Measurements from ENCODE around the gene SAMD11. TPM values are rescaled to one million over a fixed set of nuclear protein-coding genes. Genes with fewer than 3 reads are reported as not detected.

SAMD11 gene
- total RNA-seq, 2 experiments from 2014 or later = 0.06 TPM; not detected in 1

GRCh38 chr1:905071-905749 is 18.5 kb upstream of the SAMD11 start:
- Histone ChIP-seq H2AFZ (ENCODE audit: low read length) (peak overlapping the region; percentile 26; the same call in 1 of the 2 replicates), H3K9me3 (ENCODE audit: low read length) (no peaks in the 10 kb centered on the region), H3K9me2 (ENCODE audit: insufficient read depth, low read length) (no peaks in the 10 kb centered on the region), H3K36me3 (ENCODE audit: insufficient read depth, low read length) (no peaks in the 10 kb centered on the region), H3K4me2 (ENCODE audit: low read length) (peak overlapping the region; percentile 56), H3K4me1 (ENCODE audit: insufficient read depth, low read length, poor library complexity, severe bottlenecking) (peaks cover 7% of the 10 kb centered on the region), H4K20me1 (ENCODE audit: insufficient read depth, low read length) (no peaks in the 10 kb centered on the region), H3K79me2 (ENCODE audit: insufficient read depth, low read depth, low read length) (no peaks in the 10 kb centered on the region), H3K4me3 (ENCODE audit: low read depth, low read length, poor library complexity, severe bottlenecking) (peak overlapping the region; percentile 64), H3K27ac (ENCODE audit: low read depth, low read length, poor library complexity, severe bottlenecking) (no peak overlapping the region)
- CTCF ChIA-PET (ENCODE audit: unreplicated experiment) = no interaction called here
- DNase-seq (ENCODE audit: low spot score) = peak; percentile 50
- no TSS peak for BruUV-seq (replicated peaks)
- no peak for TF ChIP-seq EZH2phosphoT487 (IDR thresholded peaks at IDR 0.05; ENCODE audit: borderline replicate concordance, low read depth, low read length)
- TF ChIP-seq CTCF (conservative IDR thresholded peaks at IDR 0.05; ENCODE audit: low read length) = no peak
- intact Hi-C loops (cut with micrococcal nuclease; ENCODE audit: unreplicated experiment) = no loop called here
- POLR2A ChIA-PET = interaction anchor here (0.6 kb wide), 1 partner anchor 97 kb away, joined by 7 read pairs; no protein-coding TSS in a partner anchor

GRCh38 chr1:905811-906599 is 17.7 kb upstream of the SAMD11 start:
- no peak overlapping the region for H2AFZ ChIP-seq (ENCODE audit: low read length)
- H3K36me3 ChIP-seq (ENCODE audit: insufficient read depth, low read length) = no peaks in the 10 kb centered on the region
- H3K79me2 ChIP-seq (ENCODE audit: insufficient read depth, low read depth, low read length) = no peaks in the 10 kb centered on the region
- intact Hi-C loops (cut with micrococcal nuclease; ENCODE audit: unreplicated experiment) = no loop called here
- peaks cover 7% of the 10 kb centered on the region for H3K4me1 ChIP-seq (ENCODE audit: insufficient read depth, low read length, poor library complexity, severe bottlenecking)
- no peak overlapping the region for H3K4me2 ChIP-seq (ENCODE audit: low read length)
- no peaks in the 10 kb centered on the region for H4K20me1 ChIP-seq (ENCODE audit: insufficient read depth, low read length)
- no peaks in the 10 kb centered on the region for H3K9me2 ChIP-seq (ENCODE audit: insufficient read depth, low read length)
- BruUV-seq (replicated peaks) = no TSS peak
- TF ChIP-seq EZH2phosphoT487 (IDR thresholded peaks at IDR 0.05; ENCODE audit: borderline replicate concordance, low read depth, low read length) = no peak
- TF ChIP-seq CTCF (conservative IDR thresholded peaks at IDR 0.05; ENCODE audit: low read length) = no peak
- CTCF ChIA-PET (ENCODE audit: unreplicated experiment) = no interaction called here
- no peaks in the 10 kb centered on the region for H3K9me3 ChIP-seq (ENCODE audit: low read length)
- DNase-seq (ENCODE audit: low spot score) = no peak
- no peak overlapping the region for H3K4me3 ChIP-seq (ENCODE audit: low read depth, low read length, poor library complexity, severe bottlenecking)
- H3K27ac ChIP-seq (ENCODE audit: low read depth, low read length, poor library complexity, severe bottlenecking) = no peak overlapping the region
- POLR2A ChIA-PET = no interaction called here

All from OCI-LY7 (cell line).